ENCODE results near the gene DDR2. TPM values are rescaled to one million over a fixed set of nuclear protein-coding genes. Genes with fewer than 3 reads are reported as not detected.

Gene DDR2
- polyA plus RNA-seq, 1 donor from 2014 or later = 0.69 TPM

- H4K20me1 ChIP-seq (ENCODE audit: insufficient read depth) = no peaks in the 10 kb centered on the region
- H3K9ac ChIP-seq (ENCODE audit: low read length) = no peak overlapping the region
These were observed 59.8 kb downstream of the DDR2 start for GRCh38 chr1:162691999-162692575.

DNA sequence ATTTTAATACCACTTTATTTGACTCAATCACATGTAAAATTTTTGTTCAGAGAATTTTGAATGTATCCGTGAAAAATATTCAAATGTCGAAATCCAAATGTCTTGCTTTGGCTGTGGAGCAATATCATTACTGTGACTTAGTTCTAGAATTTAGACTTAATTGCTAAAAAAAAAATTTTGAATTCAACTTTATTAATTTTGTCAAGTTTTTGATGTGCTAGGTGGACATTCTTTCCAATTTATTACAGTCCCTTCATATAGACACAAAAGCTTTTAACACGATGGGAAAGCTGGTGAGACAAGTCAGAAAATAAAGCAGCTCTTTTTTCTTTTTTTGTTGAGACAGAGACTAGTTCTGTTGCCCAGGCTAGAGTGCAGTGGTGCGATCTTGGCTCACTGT lies 62.6 kb downstream of the DDR2 start:
- H3K36me3 ChIP-seq (ENCODE audit: insufficient read depth, low read length) = no peaks in the 10 kb centered on the region
- H3K4me2 ChIP-seq (ENCODE audit: low read length) = no peak overlapping the region
- no peak overlapping the region for H3K9ac ChIP-seq (ENCODE audit: low read length)
- H3K27me3 ChIP-seq (ENCODE audit: insufficient read depth, low read depth, low read length) = no peaks in the 10 kb centered on the region
- no peaks in the 10 kb centered on the region for H3K9me3 ChIP-seq (ENCODE audit: low read length)
- H3K4me3 ChIP-seq (ENCODE audit: low read length) = no peak overlapping the region
- H4K20me1 ChIP-seq (ENCODE audit: insufficient read depth) = no peaks in the 10 kb centered on the region
- no peaks in the 10 kb centered on the region for H3K9me2 ChIP-seq (ENCODE audit: insufficient read depth, low read length)
- TF ChIP-seq SMC3 (conservative IDR thresholded peaks at IDR 0.05; ENCODE audit: poor library complexity) = no peak
- TF ChIP-seq POLR2AphosphoS5 (IDR thresholded peaks at IDR 0.05) = no peak
- no peak for TF ChIP-seq MXI1 (conservative IDR thresholded peaks at IDR 0.05; ENCODE audit: poor library complexity, severe bottlenecking)
- no peak for TF ChIP-seq EP300 (conservative IDR thresholded peaks at IDR 0.05; ENCODE audit: poor library complexity, severe bottlenecking)
- no peak for TF ChIP-seq TAF1 (IDR thresholded peaks at IDR 0.05; ENCODE audit: low read depth)
- no peak for TF ChIP-seq RAD21 (conservative IDR thresholded peaks at IDR 0.05)
- TF ChIP-seq, protein P1, sequence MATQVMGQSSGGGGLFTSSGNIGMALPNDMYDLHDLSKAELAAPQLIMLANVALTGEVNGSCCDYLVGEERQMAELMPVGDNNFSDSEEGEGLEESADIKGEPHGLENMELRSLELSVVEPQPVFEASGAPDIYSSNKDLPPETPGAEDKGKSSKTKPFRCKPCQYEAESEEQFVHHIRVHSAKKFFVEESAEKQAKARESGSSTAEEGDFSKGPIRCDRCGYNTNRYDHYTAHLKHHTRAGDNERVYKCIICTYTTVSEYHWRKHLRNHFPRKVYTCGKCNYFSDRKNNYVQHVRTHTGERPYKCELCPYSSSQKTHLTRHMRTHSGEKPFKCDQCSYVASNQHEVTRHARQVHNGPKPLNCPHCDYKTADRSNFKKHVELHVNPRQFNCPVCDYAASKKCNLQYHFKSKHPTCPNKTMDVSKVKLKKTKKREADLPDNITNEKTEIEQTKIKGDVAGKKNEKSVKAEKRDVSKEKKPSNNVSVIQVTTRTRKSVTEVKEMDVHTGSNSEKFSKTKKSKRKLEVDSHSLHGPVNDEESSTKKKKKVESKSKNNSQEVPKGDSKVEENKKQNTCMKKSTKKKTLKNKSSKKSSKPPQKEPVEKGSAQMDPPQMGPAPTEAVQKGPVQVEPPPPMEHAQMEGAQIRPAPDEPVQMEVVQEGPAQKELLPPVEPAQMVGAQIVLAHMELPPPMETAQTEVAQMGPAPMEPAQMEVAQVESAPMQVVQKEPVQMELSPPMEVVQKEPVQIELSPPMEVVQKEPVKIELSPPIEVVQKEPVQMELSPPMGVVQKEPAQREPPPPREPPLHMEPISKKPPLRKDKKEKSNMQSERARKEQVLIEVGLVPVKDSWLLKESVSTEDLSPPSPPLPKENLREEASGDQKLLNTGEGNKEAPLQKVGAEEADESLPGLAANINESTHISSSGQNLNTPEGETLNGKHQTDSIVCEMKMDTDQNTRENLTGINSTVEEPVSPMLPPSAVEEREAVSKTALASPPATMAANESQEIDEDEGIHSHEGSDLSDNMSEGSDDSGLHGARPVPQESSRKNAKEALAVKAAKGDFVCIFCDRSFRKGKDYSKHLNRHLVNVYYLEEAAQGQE (IDR thresholded peaks at IDR 0.05; ENCODE audit: borderline replicate concordance) = no peak
- no peak for TF ChIP-seq EZH2 (IDR thresholded peaks at IDR 0.05; ENCODE audit: borderline replicate concordance, insufficient read depth, low read length, poor library complexity, severe bottlenecking)
- TF ChIP-seq CTCF (IDR thresholded peaks at IDR 0.05; ENCODE audit: poor library complexity, severe bottlenecking) = no peak
- no peak overlapping the region for H3K27ac ChIP-seq (ENCODE audit: low read length)
- no peaks in the 10 kb centered on the region for H3F3A ChIP-seq (ENCODE audit: insufficient read depth, low read length, poor library complexity, severe bottlenecking)
- H2AFZ ChIP-seq (ENCODE audit: low read depth, low read length) = no peak overlapping the region
- H3K79me2 ChIP-seq (replicated peaks; ENCODE audit: insufficient read depth, low read length) = no peaks in the 10 kb centered on the region

More at GRCh38 chr1:162691999-162692575, 59.8 kb downstream of the DDR2 start:
- Histone ChIP-seq H3K79me2 (replicated peaks; ENCODE audit: insufficient read depth, low read length) (no peaks in the 10 kb centered on the region), H3K36me3 (ENCODE audit: insufficient read depth, low read length) (no peaks in the 10 kb centered on the region), H2AFZ (ENCODE audit: low read depth, low read length) (no peak overlapping the region), H3K27ac (ENCODE audit: low read length) (no peak overlapping the region), H3K4me2 (ENCODE audit: low read length) (no peak overlapping the region), H3K4me3 (ENCODE audit: low read length) (no peak overlapping the region), H3F3A (ENCODE audit: insufficient read depth, low read length, poor library complexity, severe bottlenecking) (no peaks in the 10 kb centered on the region), H3K9me2 (ENCODE audit: insufficient read depth, low read length) (no peaks in the 10 kb centered on the region), H3K27me3 (ENCODE audit: insufficient read depth, low read depth, low read length) (no peaks in the 10 kb centered on the region), H3K9me3 (ENCODE audit: low read length) (no peaks in the 10 kb centered on the region)
- TF ChIP-seq SMC3 (conservative IDR thresholded peaks at IDR 0.05; ENCODE audit: poor library complexity) (no peak), EP300 (conservative IDR thresholded peaks at IDR 0.05; ENCODE audit: poor library complexity, severe bottlenecking) (no peak), CTCF (IDR thresholded peaks at IDR 0.05; ENCODE audit: poor library complexity, severe bottlenecking) (no peak), TAF1 (IDR thresholded peaks at IDR 0.05; ENCODE audit: low read depth) (no peak), EZH2 (IDR thresholded peaks at IDR 0.05; ENCODE audit: borderline replicate concordance, insufficient read depth, low read length, poor library complexity, severe bottlenecking) (no peak)
